Calu3 (cell line): ENCODE measurements around the gene IFNLR1. TPM values are rescaled to one million over a fixed set of nuclear protein-coding genes. Genes with fewer than 3 reads are reported as not detected.

ENCODE experiments used
- BruUV-seq: library from RNA; stranded (reverse); fragments of 400-500 nt; replicated peaks from 2 replicates; lab custom pipeline; 2021; lab: Mats Ljungman, UMichigan
- CTCF ChIA-PET: fragments of 300-600 bp; sonication (Branson Sonifier 250); formaldehyde crosslinking; loops from one replicate; lab custom pipeline; 2022; ENCODE audit warnings: antibody characterized with exemption; lab: Charles Lee
- DNase-seq: peaks from one replicate; pipeline ENCODE4 v3.0.0; 2022
- H3K27ac Mint-ChIP-seq: one replicate; pipeline ENCODE4 v1.8.0; 2022; ENCODE audit warnings: mixed read lengths; ENCODE audit not compliant: unreplicated experiment
- H3K27me3 Mint-ChIP-seq: one replicate; pipeline ENCODE4 v1.8.0; 2022; ENCODE audit warnings: mixed read lengths; ENCODE audit not compliant: unreplicated experiment
- H3K36me3 Mint-ChIP-seq: one replicate; pipeline ENCODE4 v1.8.0; 2022; ENCODE audit warnings: mild to moderate bottlenecking, moderate library complexity, mixed read lengths; ENCODE audit not compliant: insufficient read depth, unreplicated experiment
- H3K4me1 Mint-ChIP-seq: one replicate; pipeline ENCODE4 v1.8.0; 2022; ENCODE audit warnings: mild to moderate bottlenecking, low read depth, mixed read lengths; ENCODE audit not compliant: unreplicated experiment
- H3K4me3 Mint-ChIP-seq: one replicate; pipeline ENCODE4 v1.8.0; 2022; ENCODE audit warnings: mild to moderate bottlenecking, low read depth, moderate library complexity, mixed read lengths; ENCODE audit not compliant: unreplicated experiment
- H3K9me3 Mint-ChIP-seq: one replicate; pipeline ENCODE4 v1.8.0; 2022; ENCODE audit warnings: low read depth, mixed read lengths; ENCODE audit not compliant: unreplicated experiment
- intact Hi-C: fragments of 100-400 bp; cut with micrococcal nuclease; formaldehyde crosslinking; loops from one replicate; pipeline ENCODE4 v1.10.0; 2022; ENCODE audit not compliant: unreplicated experiment
- total RNA-seq: library from RNA; stranded (reverse); gene quantifications from 2 replicates; pipeline ENCODE4 v1.2.3, GENCODE V29; 2022
- TF ChIP-seq, protein P1 (sequence below): fragments of 200-600 bp; IDR thresholded peaks from one replicate; pipeline ENCODE4 v1.8.0; 2022; ENCODE audit warnings: antibody characterized with exemption; ENCODE audit not compliant: unreplicated experiment

The IFNLR1 gene
- total RNA-seq, 1 experiment from 2014 or later = 4.5 TPM

DNA sequence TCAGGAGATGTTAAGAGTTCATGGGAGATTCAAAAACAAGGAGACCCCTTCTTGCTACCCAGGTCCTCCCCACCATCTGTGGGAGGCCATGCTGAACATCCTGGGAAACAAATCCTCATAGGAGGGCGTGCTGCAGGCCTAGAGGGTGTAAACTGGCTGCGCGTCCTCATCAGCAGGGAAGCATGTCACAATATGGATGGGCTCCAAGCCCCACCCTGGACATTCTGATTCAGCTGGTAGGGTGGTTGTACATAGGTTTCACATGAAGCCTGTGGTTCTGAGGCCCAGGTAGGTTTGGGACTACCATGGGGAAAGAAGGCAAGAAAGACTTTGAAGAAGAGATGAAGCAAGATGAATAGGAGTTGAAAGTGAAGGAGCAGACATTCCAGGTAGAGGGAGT, 44.6 kb upstream of the IFNLR1 start:
- no peaks in the 10 kb centered on the region for H3K9me3 Mint-ChIP-seq
- H3K4me3 Mint-ChIP-seq = no peak overlapping the region
- CTCF ChIA-PET = no interaction called here
- no TSS peak for BruUV-seq
- H3K27me3 Mint-ChIP-seq = no peaks in the 10 kb centered on the region
- no peak overlapping the region for H3K27ac Mint-ChIP-seq
- H3K4me1 Mint-ChIP-seq = peaks cover 12% of the 10 kb centered on the region
- no peak for DNase-seq
- intact Hi-C loops = no loop called here
- H3K36me3 Mint-ChIP-seq = peaks cover 10% of the 10 kb centered on the region
- TF ChIP-seq, protein P1, sequence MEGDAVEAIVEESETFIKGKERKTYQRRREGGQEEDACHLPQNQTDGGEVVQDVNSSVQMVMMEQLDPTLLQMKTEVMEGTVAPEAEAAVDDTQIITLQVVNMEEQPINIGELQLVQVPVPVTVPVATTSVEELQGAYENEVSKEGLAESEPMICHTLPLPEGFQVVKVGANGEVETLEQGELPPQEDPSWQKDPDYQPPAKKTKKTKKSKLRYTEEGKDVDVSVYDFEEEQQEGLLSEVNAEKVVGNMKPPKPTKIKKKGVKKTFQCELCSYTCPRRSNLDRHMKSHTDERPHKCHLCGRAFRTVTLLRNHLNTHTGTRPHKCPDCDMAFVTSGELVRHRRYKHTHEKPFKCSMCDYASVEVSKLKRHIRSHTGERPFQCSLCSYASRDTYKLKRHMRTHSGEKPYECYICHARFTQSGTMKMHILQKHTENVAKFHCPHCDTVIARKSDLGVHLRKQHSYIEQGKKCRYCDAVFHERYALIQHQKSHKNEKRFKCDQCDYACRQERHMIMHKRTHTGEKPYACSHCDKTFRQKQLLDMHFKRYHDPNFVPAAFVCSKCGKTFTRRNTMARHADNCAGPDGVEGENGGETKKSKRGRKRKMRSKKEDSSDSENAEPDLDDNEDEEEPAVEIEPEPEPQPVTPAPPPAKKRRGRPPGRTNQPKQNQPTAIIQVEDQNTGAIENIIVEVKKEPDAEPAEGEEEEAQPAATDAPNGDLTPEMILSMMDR = no peak

- TF ChIP-seq, protein P1 = no peak
- Mint-ChIP-seq H3K27me3 (no peaks in the 10 kb centered on the region), H3K36me3 (no peaks in the 10 kb centered on the region), H3K4me3 (no peak overlapping the region), H3K4me1 (no peaks in the 10 kb centered on the region), H3K27ac (no peak overlapping the region), H3K9me3 (no peaks in the 10 kb centered on the region)
- CTCF ChIA-PET = no interaction called here
- no peak for DNase-seq
- intact Hi-C loops = no loop called here
- BruUV-seq = no TSS peak
These were observed 41.2 kb upstream of the IFNLR1 start for GRCh38 chr1:24228311-24228710.

GRCh38 chr1:24226749-24227148, 39.7 kb upstream of the IFNLR1 start:
- no peaks in the 10 kb centered on the region for H3K4me1 Mint-ChIP-seq
- H3K27ac Mint-ChIP-seq = no peak overlapping the region
- BruUV-seq = no TSS peak
- no peaks in the 10 kb centered on the region for H3K36me3 Mint-ChIP-seq
- CTCF ChIA-PET = no interaction called here
- DNase-seq = no peak
- no peaks in the 10 kb centered on the region for H3K27me3 Mint-ChIP-seq
- no peak overlapping the region for H3K4me3 Mint-ChIP-seq
- no peaks in the 10 kb centered on the region for H3K9me3 Mint-ChIP-seq
- TF ChIP-seq, protein P1 = no peak
- intact Hi-C loops = no loop called here

DNA sequence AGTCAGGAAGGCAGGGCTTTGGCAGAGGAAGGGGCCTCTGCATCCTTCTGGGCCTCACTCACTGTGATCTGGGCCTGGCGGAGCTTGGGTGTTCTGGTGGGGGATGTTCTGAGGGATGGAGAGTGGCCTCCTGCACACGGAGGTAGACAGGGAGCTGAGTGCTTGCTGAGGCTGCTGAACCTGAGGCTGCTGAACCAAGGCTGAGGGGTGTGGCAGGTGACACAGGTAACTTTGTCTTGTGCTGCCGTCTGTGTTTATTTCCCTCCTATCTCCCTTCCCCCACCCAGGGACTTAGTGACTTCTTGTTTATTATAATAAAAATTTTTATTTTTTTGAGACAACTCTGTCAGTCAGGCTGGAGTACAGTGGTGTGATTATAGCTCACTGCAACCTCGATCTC, 37.7 kb upstream of the IFNLR1 start:
- Mint-ChIP-seq H3K36me3 (no peaks in the 10 kb centered on the region), H3K27me3 (peaks cover 11% of the 10 kb centered on the region), H3K9me3 (no peaks in the 10 kb centered on the region), H3K4me1 (no peaks in the 10 kb centered on the region), H3K27ac (no peak overlapping the region), H3K4me3 (no peak overlapping the region)
- intact Hi-C loops = no loop called here
- DNase-seq = no peak
- BruUV-seq = no TSS peak
- CTCF ChIA-PET = no interaction called here
- TF ChIP-seq, protein P1 = no peak
